NCI-H345 treated with DMSO at 0.1 percent for 48 hours (cell line): Measurements from ENCODE around the gene NFIB.

ENCODE experiments used
- DNase-seq: peaks from one replicate; lab custom pipeline; 2025; ENCODE audit not compliant: unreplicated experiment; lab: John Stamatoyannopoulos, UW

The NFIB gene

GRCh38 chr9:14345354-14346230 is 31.7 kb upstream of the NFIB start:
- no peak for DNase-seq

- DNase-seq = no peak
Observed at GRCh38 chr9:14344941-14345353, 31.0 kb upstream of the NFIB start.

GRCh38 chr9:14344053-14344524 is 30.1 kb upstream of the NFIB start:
- DNase-seq = peak; percentile 51

- DNase-seq = no peak
Observed at GRCh38 chr9:14343261-14344031, 29.5 kb upstream of the NFIB start.

GRCh38 chr9:14342736-14343135 is 28.8 kb upstream of the NFIB start:
- no peak for DNase-seq

DNA sequence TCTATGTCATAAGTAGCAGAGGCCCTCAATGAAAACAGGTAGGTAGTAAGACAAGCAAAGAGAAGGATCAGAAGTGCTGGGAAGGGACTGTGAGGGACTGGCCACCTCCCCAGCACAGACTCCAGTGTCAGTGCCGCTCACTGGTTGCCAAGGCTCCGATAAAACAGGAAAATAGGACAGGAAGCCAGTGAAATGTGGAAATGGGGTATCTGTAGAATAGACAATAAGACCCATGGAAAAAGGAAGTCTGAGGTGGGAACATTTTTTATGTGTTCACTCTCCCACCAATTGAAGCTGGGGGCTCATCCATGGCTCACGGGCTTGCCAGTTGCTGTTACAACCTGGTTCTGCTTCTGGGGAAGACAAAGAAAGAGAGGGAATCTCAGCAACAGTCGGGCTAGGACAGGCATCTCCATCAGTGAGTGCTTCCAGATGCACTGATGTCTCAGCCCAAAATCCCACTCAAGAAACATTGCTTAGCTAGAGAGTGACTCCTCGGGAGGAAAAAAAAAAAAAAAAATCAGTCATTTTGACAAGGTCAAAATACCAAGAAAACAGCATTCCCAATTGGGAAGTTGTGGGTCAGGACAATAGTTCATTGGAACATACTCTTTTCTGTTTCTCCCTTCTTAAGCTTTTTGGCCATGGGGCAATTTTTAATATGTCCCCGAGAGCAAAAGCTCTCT is 27.6 kb upstream of the NFIB start:
- DNase-seq = no peak

DNA sequence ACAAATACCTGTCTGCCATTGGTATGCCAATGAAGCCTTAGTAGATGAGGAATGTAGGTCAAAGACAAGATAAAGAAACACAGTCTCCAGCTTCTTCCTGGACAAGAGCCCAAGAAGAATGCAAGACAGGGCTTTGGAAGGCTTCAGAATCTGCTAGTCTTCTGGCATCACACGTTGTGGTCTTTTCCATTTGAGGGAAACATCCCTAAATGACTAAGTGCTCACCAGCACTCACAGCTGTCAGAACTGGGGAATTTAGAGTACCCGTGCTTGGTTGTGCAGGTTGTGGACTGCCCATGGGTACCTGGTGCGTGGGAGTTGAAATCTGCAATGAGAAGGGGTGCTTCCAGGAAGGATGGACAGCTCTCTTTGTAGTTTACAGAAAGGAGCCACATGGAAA is 27.1 kb upstream of the NFIB start:
- DNase-seq = no peak

GRCh38 chr9:14340219-14340873 is 26.4 kb upstream of the NFIB start:
- no peak for DNase-seq

DNA sequence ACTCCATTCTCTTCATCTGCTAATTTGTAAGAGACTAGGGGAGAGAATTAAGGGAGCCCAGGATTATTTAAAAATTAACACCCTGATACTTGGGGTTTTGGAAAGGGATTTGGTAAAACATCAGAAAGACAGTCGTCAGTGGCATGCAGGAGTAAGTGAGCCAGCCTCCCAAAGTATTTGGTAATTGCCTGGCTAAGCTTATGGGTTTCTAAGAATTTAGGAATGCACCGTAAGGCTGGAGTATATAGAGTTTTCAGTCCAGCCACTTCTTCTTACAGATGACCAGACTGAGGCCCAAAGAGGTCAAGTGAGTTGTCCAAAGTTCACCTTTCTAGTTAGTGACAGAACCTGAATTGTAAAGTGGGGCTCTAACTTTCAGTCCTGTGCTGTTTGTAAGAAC is 25.8 kb upstream of the NFIB start:
- no peak for DNase-seq

DNA sequence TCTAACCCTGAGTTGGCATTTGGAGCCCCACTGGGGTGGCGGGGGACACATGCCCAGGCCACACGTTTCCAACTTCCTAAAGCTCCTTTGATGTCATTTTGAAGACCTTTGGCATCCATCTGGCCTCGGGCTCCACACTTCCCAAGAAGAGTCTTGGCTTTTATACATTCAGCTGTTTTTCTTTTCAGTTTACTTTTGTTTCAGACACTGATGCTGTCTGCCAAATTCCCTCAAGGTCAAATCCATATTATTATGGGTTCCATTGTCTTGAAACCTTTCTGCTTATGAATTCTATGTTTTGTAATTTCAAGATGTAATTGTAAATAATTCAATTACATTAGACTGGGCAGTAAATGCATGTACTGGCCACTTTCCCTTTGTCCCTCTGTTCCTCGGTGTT is 23.7 kb upstream of the NFIB start:
- DNase-seq = no peak

- no peak for DNase-seq
Observed at GRCh38 chr9:14336244-14336643, 22.3 kb upstream of the NFIB start.

- no peak for DNase-seq
Observed at GRCh38 chr9:14331120-14331519, 17.2 kb upstream of the NFIB start.

DNA sequence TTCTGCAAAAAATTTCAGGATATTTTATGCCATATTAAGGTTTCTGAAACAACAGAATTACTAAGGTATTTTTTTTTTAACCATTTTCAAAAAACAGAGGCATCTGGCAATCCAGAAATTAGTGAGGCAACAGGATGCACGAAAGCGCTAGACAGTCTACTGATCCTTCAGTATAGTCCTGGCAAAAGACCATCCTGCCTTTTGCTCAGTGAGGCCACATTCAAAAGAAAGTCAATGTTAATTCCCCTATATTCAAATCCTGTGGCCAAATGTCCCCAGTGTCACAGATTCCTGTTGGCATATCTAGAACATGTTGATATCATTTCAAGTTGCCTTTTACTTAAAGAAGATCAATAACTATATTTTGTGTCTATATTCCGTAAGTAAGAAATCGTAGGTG is 13.1 kb upstream of the NFIB start:
- peak; percentile 40 for DNase-seq

DNA sequence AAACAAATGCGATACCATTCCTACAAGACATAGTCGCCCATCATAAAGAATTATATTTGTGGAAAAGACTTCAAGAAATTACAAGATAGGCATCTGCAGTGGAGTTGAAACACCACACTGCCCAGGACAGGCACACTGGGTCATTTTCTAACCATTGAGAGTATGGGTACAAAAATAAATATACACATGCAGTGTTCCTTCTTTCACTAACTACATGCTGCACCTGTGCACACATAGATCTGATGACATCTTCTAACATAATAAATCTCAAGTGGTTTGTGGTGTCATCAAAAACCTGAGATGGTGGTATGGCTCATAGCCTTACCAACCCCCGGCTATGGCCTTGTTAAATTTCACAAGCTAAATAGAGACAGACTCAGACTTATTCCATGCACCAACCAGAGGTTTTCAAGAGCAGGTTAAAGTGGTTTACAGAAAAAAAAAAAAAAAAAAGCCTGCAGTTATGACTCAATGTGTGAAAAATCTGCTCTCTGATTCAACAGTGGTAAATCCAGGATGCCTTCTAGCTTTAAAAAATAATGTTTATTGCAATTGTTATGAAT is 12.4 kb upstream of the NFIB start:
- peak; percentile 98 for DNase-seq

DNA sequence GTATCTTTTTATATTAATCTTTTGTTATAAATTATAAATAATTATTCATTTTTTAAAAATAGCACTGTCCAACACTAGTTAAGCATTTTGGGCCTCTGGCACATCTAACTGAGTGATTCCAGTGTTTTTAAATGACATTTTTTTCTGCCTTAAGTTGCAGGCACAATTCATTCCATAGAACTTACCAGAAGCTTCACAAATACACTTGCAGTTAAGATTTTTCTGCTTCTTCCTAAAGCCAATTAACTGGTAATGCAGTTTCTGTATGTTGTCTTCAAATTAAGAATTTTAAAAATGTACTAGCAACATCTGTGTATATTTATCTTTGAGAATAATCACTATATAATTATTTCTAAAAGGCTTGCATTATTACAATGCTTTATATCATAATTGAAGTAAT is 11.2 kb upstream of the NFIB start:
- DNase-seq = peak; percentile 41

DNA sequence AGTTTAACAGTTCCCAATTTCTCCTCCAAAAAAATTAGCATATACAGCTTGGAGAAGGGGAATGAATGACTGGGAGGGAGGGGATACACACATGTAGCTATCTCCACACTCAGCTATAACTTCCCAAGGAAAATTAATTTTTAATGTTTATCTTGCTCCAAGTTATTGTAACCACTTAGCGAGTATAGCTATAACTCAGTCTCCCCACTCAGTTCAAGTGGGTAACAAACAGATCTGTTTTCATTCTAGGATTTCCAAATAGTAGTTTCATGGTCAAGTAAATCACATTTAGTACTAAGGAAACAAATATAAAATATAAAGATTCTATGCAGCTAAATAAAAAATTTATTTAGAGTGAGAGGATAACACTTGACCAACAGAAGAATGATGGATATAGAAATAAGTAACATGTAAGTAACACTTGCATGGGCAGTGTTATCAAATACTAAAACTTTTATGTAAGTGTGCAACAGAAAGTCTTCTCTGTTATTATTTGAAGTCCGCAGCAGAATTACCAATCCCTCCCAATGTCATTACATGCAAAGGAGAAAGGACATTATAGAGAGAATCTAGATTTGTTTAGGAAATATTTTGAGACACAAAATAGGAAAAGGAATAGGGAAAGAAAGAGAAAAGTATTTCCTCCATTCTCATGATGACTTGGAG is 10.2 kb upstream of the NFIB start:
- peak; percentile 92 for DNase-seq

DNA sequence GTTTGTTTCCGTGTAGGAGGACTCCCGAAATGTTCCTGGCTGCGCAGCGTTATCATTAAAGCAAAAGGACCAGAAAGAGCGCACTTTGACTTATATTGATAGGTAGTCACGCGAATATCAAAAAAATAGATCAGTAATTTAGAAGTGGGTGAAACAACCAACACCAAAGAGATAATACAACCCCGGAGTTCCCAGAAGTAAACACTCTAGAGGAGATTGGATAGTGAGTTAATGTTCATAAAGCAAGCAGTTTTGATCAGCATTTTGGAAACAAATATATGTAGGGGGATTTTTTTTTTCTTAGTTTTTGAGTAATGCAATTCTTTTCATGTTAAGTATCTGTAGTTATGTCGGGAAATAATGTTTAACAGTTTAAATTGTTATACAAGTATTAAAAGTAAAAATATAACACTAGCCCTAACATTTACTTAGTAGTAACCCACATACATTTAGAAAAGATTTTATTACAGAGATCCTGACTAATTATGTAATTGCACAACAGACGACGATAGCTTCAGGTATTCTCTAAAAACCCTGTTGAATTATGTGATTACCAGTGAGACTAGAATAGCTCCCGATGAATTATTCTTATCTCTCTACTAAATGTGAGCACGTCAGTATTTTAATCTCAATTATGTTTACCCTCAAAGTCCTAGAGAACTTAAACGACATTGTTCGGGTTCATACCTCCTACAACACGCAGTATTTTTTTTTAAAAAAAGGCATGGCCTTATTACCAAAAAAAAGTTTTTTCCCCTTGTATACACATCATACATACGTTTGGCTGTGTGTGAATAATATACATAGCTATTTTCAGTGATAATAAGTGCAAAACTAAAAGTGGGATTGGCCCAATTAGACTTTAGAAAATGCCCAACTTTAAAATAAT is 9.4 kb upstream of the NFIB start:
- DNase-seq = peak; percentile 81

DNA sequence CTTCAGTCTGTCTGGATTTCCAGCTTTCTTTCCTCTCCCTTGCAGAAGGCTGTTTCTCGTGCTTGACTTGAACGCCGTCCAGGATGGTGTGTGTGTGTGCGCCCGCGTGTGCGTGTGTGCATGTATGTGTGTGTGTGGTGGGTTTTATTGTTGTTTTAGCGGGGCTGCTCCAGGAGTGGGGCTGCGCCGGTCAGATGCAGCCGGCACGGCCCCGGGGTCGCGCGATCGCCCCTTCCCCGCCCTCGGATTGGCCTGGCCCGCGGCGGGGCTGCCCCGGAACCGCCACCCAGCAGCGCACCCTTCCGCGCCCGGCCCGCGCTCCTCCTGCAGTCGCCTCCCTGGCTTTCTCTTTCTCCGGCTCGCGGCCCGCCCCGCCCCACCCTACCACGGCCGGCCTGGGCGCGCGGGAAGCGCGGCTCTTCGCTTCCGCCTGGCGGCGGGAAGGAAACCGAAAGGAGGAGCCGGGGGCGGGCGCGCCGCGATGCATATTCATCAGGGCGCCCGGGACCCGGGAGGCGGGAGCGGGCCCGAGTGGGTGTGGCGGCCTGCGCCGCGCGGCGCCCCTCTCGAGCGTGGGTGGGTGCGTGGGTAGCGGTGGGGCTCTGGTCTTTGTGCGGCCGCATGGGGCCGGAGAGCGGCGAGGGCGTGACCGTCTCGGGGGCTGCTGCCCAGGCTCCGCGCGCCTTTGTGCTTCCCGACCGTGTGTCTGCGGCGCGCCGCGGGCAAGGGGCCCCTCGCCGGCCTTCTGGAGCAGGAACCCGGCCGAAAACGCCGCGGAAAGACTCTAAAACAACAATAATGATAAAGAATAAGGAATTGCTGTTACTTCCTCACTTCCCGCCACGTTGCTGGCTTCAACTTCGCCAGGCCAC is 8.5 kb upstream of the NFIB start:
- DNase-seq = peak; percentile 75
